Right ventricle myocardium superior (tissue), 1 donor: Measurements from ENCODE around the gene CNNM1. TPM values are rescaled to one million over a fixed set of nuclear protein-coding genes. Genes with fewer than 3 reads are reported as not detected.
A peak's percentile ranks its signal among the peaks of the same experiment; 100 is the strongest.

Source experiments
- ATAC-seq: fragments of 200-7000 bp; cut with Tn5 transposase; one replicate; pipeline ENCODE4 v1.9.1; 2020; ENCODE audit warnings: mild to moderate bottlenecking; ENCODE audit not compliant: poor library complexity
- DNase-seq: peaks from one replicate; pipeline ENCODE4 v3.0.0-alpha.2; 2020
- intact Hi-C: fragments of 100-400 bp; cut with DNase I; formaldehyde crosslinking; loops from one replicate; pipeline ENCODE4 v1.11.2; 2022
- total RNA-seq: library from RNA; stranded (reverse); fragmentation: NEBNext Ultra II Directional; extraction: Animal tissue kit (Norgen Biotek cat#: 25700); gene quantifications from one replicate; pipeline ENCODE4 v1.2.1, GENCODE V29; 2021
- donor health status: DM: no; HTN: yes; CAD: no; lungs with severe emphysema.

Gene CNNM1
- total RNA-seq, 1 donor from 2014 or later, result 0.13 TPM

DNA sequence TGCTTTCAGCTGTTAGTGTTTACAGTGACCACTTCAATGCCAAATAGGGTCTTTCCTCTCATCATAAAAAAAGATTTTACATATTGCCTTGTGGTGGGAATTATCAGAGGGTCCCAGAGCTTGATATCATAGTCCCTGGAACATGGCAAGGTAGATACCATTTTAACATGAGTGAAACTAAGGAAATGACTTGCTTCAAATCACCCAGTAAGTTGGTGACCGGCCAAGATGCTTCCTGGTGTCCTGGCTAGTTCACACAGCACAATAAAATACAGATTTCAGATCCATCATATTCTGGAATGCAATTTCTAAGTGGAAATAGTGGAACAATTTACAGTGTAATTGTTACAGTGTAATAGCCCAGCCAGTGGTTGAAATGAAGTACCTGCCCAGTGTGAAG is 36.6 kb downstream of the CNNM1 start:
- DNase-seq (no peak), ATAC-seq (no peak)
- intact Hi-C loops, result no loop called here

GRCh38 chr10:99366666-99367065 is 37.5 kb downstream of the CNNM1 start:
- intact Hi-C loops, result no loop called here
- DNase-seq (no peak), ATAC-seq (no peak)

GRCh38 chr10:99368646-99369045 is 39.5 kb downstream of the CNNM1 start:
- no peak for ATAC-seq
- DNase-seq, result no peak
- intact Hi-C loops, result no loop called here

DNA sequence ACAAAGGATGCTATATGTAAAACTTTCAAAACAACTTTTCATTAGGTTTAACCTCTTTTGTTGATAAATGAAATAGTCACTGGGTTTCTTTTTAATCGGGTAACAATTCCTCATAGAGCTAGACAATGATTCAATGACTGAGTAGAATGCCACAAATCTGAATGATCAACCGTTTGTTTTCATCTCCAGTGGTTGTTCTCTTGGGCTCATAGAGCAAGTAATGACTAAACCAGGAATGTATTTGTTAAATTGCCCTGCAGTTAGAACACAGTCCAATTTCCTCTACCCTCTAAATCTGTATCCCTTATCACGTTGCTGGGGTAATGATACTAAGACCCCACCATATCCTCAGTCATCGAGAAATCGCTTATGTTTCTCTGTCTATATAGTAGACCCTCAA is 40.0 kb downstream of the CNNM1 start:
- intact Hi-C loops, result no loop called here
- DNase-seq, result no peak
- no peak for ATAC-seq

- ATAC-seq (no peak), DNase-seq (no peak)
- intact Hi-C loops, result no loop called here
These were observed 40.4 kb downstream of the CNNM1 start for GRCh38 chr10:99369551-99369950.

- intact Hi-C loops, result no loop called here
- peak; percentile 45 for ATAC-seq
- DNase-seq, result no peak
These were observed 41.8 kb downstream of the CNNM1 start for GRCh38 chr10:99370993-99371392.

DNA sequence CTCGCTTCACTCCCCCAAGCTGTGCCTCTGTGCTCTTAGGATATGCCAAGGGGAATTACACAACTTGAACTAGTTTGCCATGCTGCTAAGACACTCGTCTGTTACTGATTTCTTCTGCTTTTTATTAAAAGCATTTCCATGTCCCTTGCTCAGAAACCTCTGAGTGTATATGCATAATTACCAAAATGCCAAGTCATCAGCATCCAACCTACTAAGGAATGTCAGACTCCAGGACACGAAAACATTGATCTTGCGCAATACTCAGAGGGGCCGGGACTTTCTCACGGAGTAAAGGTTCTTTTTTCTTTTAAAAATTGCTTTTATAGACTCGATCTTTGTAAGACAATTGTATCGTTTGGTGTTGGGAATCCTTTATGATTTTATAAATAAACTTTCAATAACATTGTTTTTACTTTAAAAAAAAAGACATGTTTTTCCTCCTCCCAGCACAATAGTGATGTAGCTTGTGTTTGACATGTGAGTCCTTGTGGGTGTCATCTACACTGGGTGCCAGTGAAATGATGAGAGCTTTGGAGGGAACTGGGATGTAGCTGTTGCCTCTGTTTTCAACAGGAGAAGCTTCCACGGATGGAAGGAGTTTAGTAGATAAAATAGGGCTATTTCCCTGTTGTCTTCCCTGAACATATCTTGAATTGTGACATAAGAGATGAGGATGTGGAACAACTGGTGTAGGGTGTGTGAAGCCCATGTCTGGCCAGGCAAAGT is 43.6 kb downstream of the CNNM1 start:
- ATAC-seq (peak; percentile 60), DNase-seq (no peak)
- intact Hi-C loops, result no loop called here

DNA sequence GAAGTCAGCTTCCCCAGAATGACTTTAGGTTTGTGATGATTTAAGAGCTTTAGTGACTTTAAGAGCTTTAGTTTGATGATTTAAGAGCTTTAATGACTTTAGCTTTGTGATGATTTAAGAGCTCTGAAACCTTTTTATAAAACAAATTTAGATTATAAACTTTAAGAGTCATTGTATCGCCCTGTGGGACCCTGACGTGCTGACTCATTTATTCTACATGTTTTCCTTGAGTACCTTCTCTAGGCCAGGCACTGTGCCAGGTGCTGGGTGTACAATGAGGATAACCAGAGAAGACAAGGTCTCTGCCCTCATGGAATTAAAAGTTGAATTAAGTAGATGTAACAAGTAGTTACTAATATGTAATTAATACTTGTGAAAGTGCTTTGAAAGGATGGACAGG is 45.4 kb downstream of the CNNM1 start:
- intact Hi-C loops, result no loop called here
- ATAC-seq (no peak), DNase-seq (no peak)

DNA sequence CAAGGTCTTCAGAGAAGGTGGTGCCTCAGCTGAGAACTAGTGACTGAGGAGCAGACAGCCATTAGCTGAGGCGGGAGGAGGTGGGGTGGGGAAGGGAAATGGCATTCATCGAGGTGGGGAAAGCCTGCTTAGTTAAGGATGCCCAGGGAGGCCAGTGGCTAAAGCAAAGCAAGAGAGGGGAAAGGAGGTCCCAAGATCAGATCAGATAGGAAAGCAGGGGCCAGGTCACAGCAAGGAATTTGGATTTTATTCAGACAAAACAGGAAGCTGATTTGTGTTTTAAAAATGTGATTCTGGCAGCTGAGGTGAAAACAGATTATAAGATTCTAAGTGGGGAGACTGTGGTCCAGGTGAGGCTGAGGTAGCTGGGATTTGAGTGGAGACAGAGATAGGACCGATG is 45.8 kb downstream of the CNNM1 start:
- ATAC-seq (no peak), DNase-seq (no peak)
- intact Hi-C loops, result no loop called here

- intact Hi-C loops, result no loop called here
- ATAC-seq (no peak), DNase-seq (no peak)
These were observed 46.3 kb downstream of the CNNM1 start for GRCh38 chr10:99375426-99375825.

GRCh38 chr10:99382176-99382575 is 53.0 kb downstream of the CNNM1 start:
- DNase-seq (no peak), ATAC-seq (no peak)
- intact Hi-C loops, result no loop called here

DNA sequence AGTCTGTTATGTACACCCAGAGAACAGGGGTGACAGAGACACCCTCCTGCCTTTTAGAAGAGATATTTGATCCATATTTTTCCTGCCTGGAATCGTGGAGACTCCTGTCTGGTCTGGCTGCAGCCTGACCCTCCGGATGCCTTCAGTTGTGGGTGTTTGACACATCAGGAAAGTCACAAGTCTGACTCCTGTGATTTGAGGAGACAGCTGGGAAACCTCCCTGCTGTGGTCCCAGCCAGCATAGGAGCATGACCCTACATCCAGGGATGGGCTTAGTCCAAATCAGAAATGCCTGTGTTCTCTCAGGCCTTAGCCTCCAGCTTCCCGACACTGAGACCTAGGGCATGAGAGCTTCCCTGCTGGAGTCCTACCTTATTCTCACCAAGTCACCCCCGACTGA is 57.9 kb downstream of the CNNM1 start:
- DNase-seq (no peak), ATAC-seq (no peak)
- intact Hi-C loops, result no loop called here

DNA sequence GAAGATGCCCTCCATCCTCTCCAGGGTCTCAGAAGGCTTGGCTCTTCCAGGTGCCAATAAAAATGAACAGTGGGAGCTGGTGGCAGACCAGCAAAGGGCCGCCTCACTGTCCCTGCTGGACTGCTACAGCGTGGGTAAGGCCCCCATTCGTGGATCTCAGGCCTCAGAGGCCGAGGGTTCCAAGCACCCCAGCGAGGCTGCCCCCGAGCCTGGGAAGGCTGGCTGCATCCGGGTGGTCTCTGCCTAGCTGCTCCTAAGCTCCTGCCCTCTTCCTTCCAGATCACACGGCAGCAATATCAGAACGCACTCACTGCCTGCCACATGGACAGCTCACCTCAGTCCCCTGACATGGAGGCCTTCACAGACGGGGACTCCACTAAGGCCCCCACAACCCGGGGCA is 58.4 kb downstream of the CNNM1 start:
- intact Hi-C loops, result no loop called here
- DNase-seq (no peak), ATAC-seq (no peak)

- DNase-seq (no peak), ATAC-seq (no peak)
- intact Hi-C loops, result loop anchor here (5.0 kb wide), 2 partner anchors 42 to 222 kb away; partner anchors contain the start of gene GOT1
These were observed 60.7 kb downstream of the CNNM1 start for GRCh38 chr10:99389729-99390480.

GRCh38 chr10:99391346-99391745 is 62.2 kb downstream of the CNNM1 start:
- intact Hi-C loops, result loop anchor here (5.0 kb wide), 2 partner anchors 41 to 221 kb away; partner anchors contain the start of gene GOT1
- no peak for DNase-seq
- peak; percentile 37 for ATAC-seq

DNA sequence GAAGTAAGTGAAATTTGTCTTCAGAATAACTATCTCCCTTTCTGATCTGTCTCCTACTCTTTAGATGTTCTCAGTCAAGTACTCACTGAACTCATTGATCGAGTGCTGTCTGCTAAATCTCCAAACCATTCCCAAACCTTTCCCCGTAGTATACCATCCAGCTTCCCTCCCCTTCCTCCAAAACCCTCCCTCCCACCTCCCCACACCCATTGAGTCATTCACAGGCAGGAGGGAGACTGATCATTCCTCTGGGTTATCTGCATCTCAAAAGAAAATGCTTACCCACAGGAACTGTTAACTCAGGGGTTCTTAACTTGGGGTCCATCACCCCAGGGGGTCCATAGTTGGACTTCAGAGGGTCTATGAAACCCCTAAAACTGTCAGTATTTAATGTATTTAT is 63.9 kb downstream of the CNNM1 start:
- ATAC-seq, result no peak
- intact Hi-C loops, result loop anchor here (5.0 kb wide), 2 partner anchors 39 to 219 kb away; partner anchors contain the start of gene GOT1
- DNase-seq, result no peak

DNA sequence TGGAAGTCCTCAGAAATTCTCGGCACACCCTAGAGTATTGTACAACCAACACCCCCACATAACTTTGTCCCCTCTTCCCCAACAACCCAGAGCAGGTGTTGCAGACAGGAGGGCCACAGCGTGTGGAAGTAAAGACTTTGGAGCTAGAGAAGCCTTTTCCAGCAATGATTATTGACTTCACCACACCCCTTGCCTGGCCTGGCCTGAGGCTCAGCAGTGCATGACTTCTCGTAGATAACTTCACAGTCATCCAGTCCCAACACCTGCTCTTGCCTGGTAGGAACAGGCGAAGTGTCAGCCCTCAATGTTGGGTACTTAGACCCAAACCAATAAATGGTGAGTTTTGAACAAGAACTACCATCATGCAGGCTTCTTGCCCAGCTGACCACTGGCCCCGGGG is 64.5 kb downstream of the CNNM1 start:
- intact Hi-C loops, result loop anchor here (5.0 kb wide), 2 partner anchors 39 to 219 kb away; partner anchors contain the start of gene GOT1
- DNase-seq (no peak), ATAC-seq (no peak)

GRCh38 chr10:99394256-99394655 is 65.1 kb downstream of the CNNM1 start:
- intact Hi-C loops, result loop anchor here (5.0 kb wide), 2 partner anchors 38 to 218 kb away; partner anchors contain the start of gene GOT1
- DNase-seq (no peak), ATAC-seq (no peak)

GRCh38 chr10:99394761-99395386 is 65.7 kb downstream of the CNNM1 start:
- ATAC-seq (no peak), DNase-seq (no peak)
- intact Hi-C loops, result loop anchor here (5.0 kb wide), 2 partner anchors 37 to 217 kb away; partner anchors contain the start of gene GOT1
